ENCODE measurements around the gene PHLDB2. TPM values are rescaled to one million over a fixed set of nuclear protein-coding genes. Genes with fewer than 3 reads are reported as not detected.

PHLDB2 gene
- total RNA-seq, 1 experiment from 2014 or later, result 60.5 TPM

DNA sequence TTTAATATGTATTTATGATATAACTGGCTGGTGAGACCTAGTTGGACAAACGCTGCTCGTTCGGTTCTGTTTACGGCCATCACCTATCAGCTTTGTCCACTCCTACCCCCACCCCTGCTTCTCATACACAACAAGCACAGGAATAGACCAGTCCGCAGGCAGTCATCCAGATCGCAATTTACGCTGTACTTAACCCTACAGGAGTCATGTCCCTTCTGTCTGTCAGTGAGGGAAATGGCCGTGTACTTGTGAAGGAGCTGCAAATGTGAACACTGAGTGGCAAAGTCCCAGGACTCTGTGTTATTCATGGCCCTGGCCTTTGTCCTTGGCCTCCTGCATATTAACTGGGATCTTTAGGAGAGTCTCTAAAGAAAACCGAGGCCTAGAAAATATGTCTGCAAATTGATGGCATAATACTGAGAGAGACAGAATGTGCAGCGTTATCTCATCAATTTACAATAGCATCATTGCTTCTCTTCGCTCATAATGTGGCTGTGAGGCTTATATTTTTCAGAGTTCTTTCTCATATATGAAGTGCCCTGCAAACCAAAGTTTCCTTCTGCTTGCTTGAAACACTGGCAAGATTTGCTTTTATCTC, 112.6 kb downstream of the PHLDB2 start:
- no peaks in the 10 kb centered on the region for H3K27me3 ChIP-seq (replicated peaks; ENCODE audit: control insufficient read depth, insufficient read depth, low read length)
- no peak overlapping the region for H3K4me3 ChIP-seq (ENCODE audit: low read depth, low read length)
- peaks cover 48% of the 10 kb centered on the region for H3K36me3 Mint-ChIP-seq (ENCODE audit: insufficient read depth, unreplicated experiment)
- DNase-seq, result no peak
- no peak overlapping the region for H3K4me3 Mint-ChIP-seq (ENCODE audit: unreplicated experiment)
- H3K9me3 Mint-ChIP-seq (ENCODE audit: unreplicated experiment), result no peaks in the 10 kb centered on the region
- H3K9me3 ChIP-seq, result no peaks in the 10 kb centered on the region
- ChIA-PET POLR2A (no interaction called here), CTCF (no interaction called here)
- H3K4me1 Mint-ChIP-seq (ENCODE audit: low read depth, unreplicated experiment), result peaks cover 12% of the 10 kb centered on the region
- BruUV-seq (replicated peaks), result no TSS peak
- intact Hi-C loops (cut with micrococcal nuclease; ENCODE audit: unreplicated experiment), result no loop called here
- H3K27me3 Mint-ChIP-seq (ENCODE audit: insufficient read depth, unreplicated experiment), result no peaks in the 10 kb centered on the region
- peaks cover 6% of the 10 kb centered on the region for H3K4me1 ChIP-seq
- H3K36me3 ChIP-seq (ENCODE audit: control insufficient read depth, insufficient read depth, low read length), result no peaks in the 10 kb centered on the region
- TF ChIP-seq, protein P1, sequence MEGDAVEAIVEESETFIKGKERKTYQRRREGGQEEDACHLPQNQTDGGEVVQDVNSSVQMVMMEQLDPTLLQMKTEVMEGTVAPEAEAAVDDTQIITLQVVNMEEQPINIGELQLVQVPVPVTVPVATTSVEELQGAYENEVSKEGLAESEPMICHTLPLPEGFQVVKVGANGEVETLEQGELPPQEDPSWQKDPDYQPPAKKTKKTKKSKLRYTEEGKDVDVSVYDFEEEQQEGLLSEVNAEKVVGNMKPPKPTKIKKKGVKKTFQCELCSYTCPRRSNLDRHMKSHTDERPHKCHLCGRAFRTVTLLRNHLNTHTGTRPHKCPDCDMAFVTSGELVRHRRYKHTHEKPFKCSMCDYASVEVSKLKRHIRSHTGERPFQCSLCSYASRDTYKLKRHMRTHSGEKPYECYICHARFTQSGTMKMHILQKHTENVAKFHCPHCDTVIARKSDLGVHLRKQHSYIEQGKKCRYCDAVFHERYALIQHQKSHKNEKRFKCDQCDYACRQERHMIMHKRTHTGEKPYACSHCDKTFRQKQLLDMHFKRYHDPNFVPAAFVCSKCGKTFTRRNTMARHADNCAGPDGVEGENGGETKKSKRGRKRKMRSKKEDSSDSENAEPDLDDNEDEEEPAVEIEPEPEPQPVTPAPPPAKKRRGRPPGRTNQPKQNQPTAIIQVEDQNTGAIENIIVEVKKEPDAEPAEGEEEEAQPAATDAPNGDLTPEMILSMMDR (IDR thresholded peaks at IDR 0.05; ENCODE audit: insufficient read depth in 1 of 2, low read depth in 1 of 2, low read length in 1 of 2, severe bottlenecking in 1 of 2, unreplicated experiment in 1 of 2), result no peak
- no peak overlapping the region for H3K27ac Mint-ChIP-seq (ENCODE audit: unreplicated experiment)

DNA sequence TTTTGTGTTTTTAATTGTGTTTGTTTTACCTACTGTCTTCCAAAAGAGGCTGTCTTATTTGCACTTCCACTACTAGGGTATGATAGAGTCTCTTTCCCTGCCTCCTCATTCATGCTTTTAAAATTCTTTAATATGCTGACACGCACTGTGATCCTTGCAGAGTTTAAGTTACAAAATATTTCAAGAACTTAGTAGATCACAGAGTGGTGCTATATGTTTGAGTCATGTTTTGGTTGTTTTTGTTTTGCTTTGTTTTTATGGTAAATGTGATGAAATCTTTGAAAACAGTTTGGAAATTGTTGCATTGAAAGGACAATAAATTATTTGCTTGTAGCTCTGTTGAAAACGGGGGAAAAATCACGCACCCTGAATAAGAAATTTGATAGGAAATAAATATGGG, 113.8 kb downstream of the PHLDB2 start:
- no peak for DNase-seq
- Mint-ChIP-seq H3K9me3 (ENCODE audit: unreplicated experiment) (no peaks in the 10 kb centered on the region), H3K27ac (ENCODE audit: unreplicated experiment) (no peak overlapping the region), H3K36me3 (ENCODE audit: insufficient read depth, unreplicated experiment) (peaks cover 42% of the 10 kb centered on the region), H3K4me1 (ENCODE audit: low read depth, unreplicated experiment) (no peaks in the 10 kb centered on the region), H3K27me3 (ENCODE audit: insufficient read depth, unreplicated experiment) (no peaks in the 10 kb centered on the region), H3K4me3 (ENCODE audit: unreplicated experiment) (no peak overlapping the region)
- BruUV-seq (replicated peaks), result no TSS peak
- ChIA-PET CTCF (no interaction called here), POLR2A (no interaction called here)
- Histone ChIP-seq H3K4me3 (ENCODE audit: low read depth, low read length) (no peak overlapping the region), H3K36me3 (ENCODE audit: control insufficient read depth, insufficient read depth, low read length) (no peaks in the 10 kb centered on the region), H3K27me3 (replicated peaks; ENCODE audit: control insufficient read depth, insufficient read depth, low read length) (no peaks in the 10 kb centered on the region), H3K4me1 (no peaks in the 10 kb centered on the region), H3K9me3 (no peaks in the 10 kb centered on the region)
- TF ChIP-seq, protein P1 (IDR thresholded peaks at IDR 0.05; ENCODE audit: insufficient read depth in 1 of 2, low read depth in 1 of 2, low read length in 1 of 2, severe bottlenecking in 1 of 2, unreplicated experiment in 1 of 2), result no peak
- intact Hi-C loops (cut with micrococcal nuclease; ENCODE audit: unreplicated experiment), result no loop called here

DNA sequence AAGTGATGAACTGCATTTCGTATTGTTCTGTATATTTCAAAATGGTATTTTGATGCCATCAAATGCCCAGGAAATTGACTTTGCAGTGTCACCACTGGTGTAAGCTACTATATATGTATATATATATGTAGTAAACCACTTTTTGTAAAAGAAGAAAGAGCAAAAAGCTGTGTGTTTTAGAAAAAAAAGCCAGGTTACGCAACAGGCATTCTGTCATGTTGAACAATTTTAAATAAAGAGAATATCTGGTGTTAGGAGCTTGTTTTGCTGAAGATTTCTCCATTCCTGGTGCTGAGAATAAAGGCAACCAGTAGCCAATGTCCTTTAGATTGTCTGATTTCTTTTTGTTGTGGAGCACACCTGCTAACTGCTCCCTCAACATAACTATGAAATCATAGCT, 116.1 kb downstream of the PHLDB2 start:
- Histone ChIP-seq H3K9me3 (no peaks in the 10 kb centered on the region), H3K4me3 (ENCODE audit: low read depth, low read length) (no peak overlapping the region), H3K36me3 (ENCODE audit: control insufficient read depth, insufficient read depth, low read length) (no peaks in the 10 kb centered on the region), H3K4me1 (no peaks in the 10 kb centered on the region; the same call in 1 of the 2 replicates), H3K27me3 (replicated peaks; ENCODE audit: control insufficient read depth, insufficient read depth, low read length) (no peaks in the 10 kb centered on the region)
- Mint-ChIP-seq H3K36me3 (ENCODE audit: insufficient read depth, unreplicated experiment) (peaks cover 28% of the 10 kb centered on the region), H3K27me3 (ENCODE audit: insufficient read depth, unreplicated experiment) (no peaks in the 10 kb centered on the region), H3K4me1 (ENCODE audit: low read depth, unreplicated experiment) (peaks cover 7% of the 10 kb centered on the region), H3K4me3 (ENCODE audit: unreplicated experiment) (no peak overlapping the region), H3K9me3 (ENCODE audit: unreplicated experiment) (no peaks in the 10 kb centered on the region), H3K27ac (ENCODE audit: unreplicated experiment) (no peak overlapping the region)
- no peak for DNase-seq
- TF ChIP-seq, protein P1 (IDR thresholded peaks at IDR 0.05; ENCODE audit: insufficient read depth in 1 of 2, low read depth in 1 of 2, low read length in 1 of 2, severe bottlenecking in 1 of 2, unreplicated experiment in 1 of 2), result no peak
- CTCF ChIA-PET, result no interaction called here
- intact Hi-C loops (cut with micrococcal nuclease; ENCODE audit: unreplicated experiment), result no loop called here
- no TSS peak for BruUV-seq (replicated peaks)
- POLR2A ChIA-PET, result no interaction called here

Data from Caco-2 (cell line).